Karpas-422 (cell line): ENCODE measurements around the gene NDUFV1. TPM values are rescaled to one million over a fixed set of nuclear protein-coding genes. Genes with fewer than 3 reads are reported as not detected.

ENCODE experiments used
- small RNA-seq: library from RNA; depleted of rRNA; stranded (forward); fragments of <200 nt; gene quantifications from one replicate; pipeline ENCODE3, GENCODE V24; 2014
- total RNA-seq: library from RNA; depleted of rRNA; stranded (reverse); fragments of >200 nt; shearing (Covaris generic); gene quantifications from 2 replicates; pipeline ENCODE4 v1.2.3, GENCODE V29; 2014; ENCODE audit warnings: low replicate concordance; rRNA removed

NDUFV1 gene
- total RNA-seq, 1 experiment from 2014 or later = 145 TPM

Small RNA genes lying within 50 kb of the gene (small RNA-seq; reads per million reads assigned to genes)
- gene AP003385.3 = not detected

Other genes starting within 250 kb of the NDUFV1 start
- 6.4 and 13.9 TPM in 2 replicates for gene CLCF1, start 233.3 kb upstream of the NDUFV1 start, total RNA-seq
- gene RAD9A, start 214.9 kb upstream of the NDUFV1 start, total RNA-seq = 14.8 and 19.2 TPM in 2 replicates
- gene PPP1CA, start 205.1 kb upstream of the NDUFV1 start, total RNA-seq = 218 and 332 TPM in 2 replicates
- gene TBC1D10C, start 202.9 kb upstream of the NDUFV1 start, total RNA-seq = 52.4 and 122 TPM in 2 replicates
- gene CARNS1, start 191.3 kb upstream of the NDUFV1 start, total RNA-seq = 0.18 TPM in 1 of 2 replicates, not detected in the other
- gene RPS6KB2, start 178.4 kb upstream of the NDUFV1 start, total RNA-seq = 48.9 and 83.6 TPM in 2 replicates
- 161 and 348 TPM in 2 replicates for gene PTPRCAP, start 169.3 kb upstream of the NDUFV1 start, total RNA-seq
- gene CORO1B, start 163.5 kb upstream of the NDUFV1 start, total RNA-seq = 15.5 and 40.6 TPM in 2 replicates
- not detected in 2 replicates for gene GPR152, start 154.2 kb upstream of the NDUFV1 start, total RNA-seq
- 0.29 TPM in 1 of 2 replicates, not detected in the other for gene CABP4, start 151.6 kb upstream of the NDUFV1 start, total RNA-seq
- gene TMEM134, start 137.7 kb upstream of the NDUFV1 start, total RNA-seq = 69.7 and 99.7 TPM in 2 replicates
- gene AIP, start 123.9 kb upstream of the NDUFV1 start, total RNA-seq = 51.8 and 119 TPM in 2 replicates
- 79.6 and 149 TPM in 2 replicates for gene PITPNM1, start 101.6 kb upstream of the NDUFV1 start, total RNA-seq
- 91.5 and 106 TPM in 2 replicates for gene CDK2AP2, start 98.8 kb upstream of the NDUFV1 start, total RNA-seq
- gene CABP2, start 83.5 kb upstream of the NDUFV1 start, total RNA-seq = not detected in 2 replicates
- 1,085 and 1,200 TPM in 2 replicates for gene GSTP1, start 23.1 kb upstream of the NDUFV1 start, total RNA-seq
- 10.4 and 35.4 TPM in 2 replicates for gene NUDT8, start 23.0 kb downstream of the NDUFV1 start, total RNA-seq
- gene TBX10, start 32.8 kb downstream of the NDUFV1 start, total RNA-seq = not detected in 2 replicates
- 0.89 and 2.2 TPM in 2 replicates for gene ACY3, start 43.8 kb downstream of the NDUFV1 start, total RNA-seq
- gene ALDH3B2, start 67.7 kb downstream of the NDUFV1 start, total RNA-seq = 1.6 and 1.8 TPM in 2 replicates